Astrocyte of the cerebellum (primary cell): ENCODE results near the gene RPS17.
"Not testable (repeated sequence)": the region's sequence is repeated elsewhere in the genome, so short reads cannot be mapped to it uniquely, and the experiment has no call there.

Experiments
- DNase-seq: peaks from one replicate; pipeline ENCODE4 v3.0.0-alpha.2; 2011; ENCODE audit warnings: low read depth
- H3K4me3 ChIP-seq: 2 replicates; pipeline ENCODE4 v1.5.1; 2011; ENCODE audit warnings: mild to moderate bottlenecking, low read depth, low read length, moderate library complexity
- in situ Hi-C: cut with HindIII; loops from 2 replicates; pipeline ENCODE4 v1.10.0; 2017; ENCODE audit warnings: low sequenced_read_pairs
- TF ChIP-seq, protein P1 (sequence below): IDR thresholded peaks from 2 replicates; pipeline ENCODE4 v1.5.1; 2012; ENCODE audit warnings: low read length, low read depth, moderate library complexity, mild to moderate bottlenecking; ENCODE audit errors: missing control alignments

Gene RPS17

GRCh38 chr15:82536409-82537350 lies 3.6 kb downstream of the RPS17 start:
- H3K4me3 ChIP-seq = no peak overlapping the region
- TF ChIP-seq, protein P1, sequence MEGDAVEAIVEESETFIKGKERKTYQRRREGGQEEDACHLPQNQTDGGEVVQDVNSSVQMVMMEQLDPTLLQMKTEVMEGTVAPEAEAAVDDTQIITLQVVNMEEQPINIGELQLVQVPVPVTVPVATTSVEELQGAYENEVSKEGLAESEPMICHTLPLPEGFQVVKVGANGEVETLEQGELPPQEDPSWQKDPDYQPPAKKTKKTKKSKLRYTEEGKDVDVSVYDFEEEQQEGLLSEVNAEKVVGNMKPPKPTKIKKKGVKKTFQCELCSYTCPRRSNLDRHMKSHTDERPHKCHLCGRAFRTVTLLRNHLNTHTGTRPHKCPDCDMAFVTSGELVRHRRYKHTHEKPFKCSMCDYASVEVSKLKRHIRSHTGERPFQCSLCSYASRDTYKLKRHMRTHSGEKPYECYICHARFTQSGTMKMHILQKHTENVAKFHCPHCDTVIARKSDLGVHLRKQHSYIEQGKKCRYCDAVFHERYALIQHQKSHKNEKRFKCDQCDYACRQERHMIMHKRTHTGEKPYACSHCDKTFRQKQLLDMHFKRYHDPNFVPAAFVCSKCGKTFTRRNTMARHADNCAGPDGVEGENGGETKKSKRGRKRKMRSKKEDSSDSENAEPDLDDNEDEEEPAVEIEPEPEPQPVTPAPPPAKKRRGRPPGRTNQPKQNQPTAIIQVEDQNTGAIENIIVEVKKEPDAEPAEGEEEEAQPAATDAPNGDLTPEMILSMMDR = no peak
- in situ Hi-C loops = no loop called here
- DNase-seq = no peak

DNA sequence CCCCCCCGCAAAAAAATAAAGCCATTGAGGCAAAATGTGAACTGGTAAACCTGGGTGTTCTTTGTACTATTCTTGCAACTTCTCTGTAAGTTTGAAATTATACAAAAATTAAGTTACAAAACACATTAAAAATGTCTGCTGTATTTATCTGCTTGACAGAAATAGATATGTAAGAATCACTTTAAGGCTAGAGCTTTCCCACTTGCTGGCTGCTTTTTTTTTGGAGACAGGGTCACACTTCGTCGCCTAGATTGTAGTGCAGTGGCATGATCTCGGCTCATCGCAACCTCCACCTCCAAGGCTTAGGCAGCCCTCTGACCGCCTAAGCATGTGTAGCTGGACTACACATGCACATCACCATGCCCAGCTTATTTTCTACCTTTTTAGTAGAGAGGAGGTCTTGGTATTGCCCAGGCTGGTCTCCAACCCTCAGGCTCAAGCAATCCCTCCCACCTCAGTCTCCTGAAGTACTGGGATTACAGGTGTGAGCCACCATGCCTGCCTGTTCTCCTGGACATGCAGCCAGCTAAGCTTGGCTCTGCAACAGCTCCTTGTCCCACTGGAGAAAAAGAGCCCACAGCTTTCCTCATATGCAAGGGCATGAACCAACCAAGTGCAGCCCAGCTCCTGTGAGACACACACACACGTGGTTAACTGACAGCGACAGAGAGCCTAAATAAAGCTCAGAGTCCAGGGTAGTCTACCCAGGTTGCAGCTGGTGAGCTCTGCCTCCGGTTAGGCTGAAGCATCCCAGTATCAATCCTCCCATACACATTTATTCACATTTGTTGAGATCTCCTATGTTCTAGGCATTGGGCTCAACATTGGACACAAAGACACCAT lies 4.5 kb downstream of the RPS17 start:
- TF ChIP-seq, protein P1 = no peak
- no peak overlapping the region for H3K4me3 ChIP-seq
- DNase-seq = no peak
- in situ Hi-C loops = no loop called here

DNA sequence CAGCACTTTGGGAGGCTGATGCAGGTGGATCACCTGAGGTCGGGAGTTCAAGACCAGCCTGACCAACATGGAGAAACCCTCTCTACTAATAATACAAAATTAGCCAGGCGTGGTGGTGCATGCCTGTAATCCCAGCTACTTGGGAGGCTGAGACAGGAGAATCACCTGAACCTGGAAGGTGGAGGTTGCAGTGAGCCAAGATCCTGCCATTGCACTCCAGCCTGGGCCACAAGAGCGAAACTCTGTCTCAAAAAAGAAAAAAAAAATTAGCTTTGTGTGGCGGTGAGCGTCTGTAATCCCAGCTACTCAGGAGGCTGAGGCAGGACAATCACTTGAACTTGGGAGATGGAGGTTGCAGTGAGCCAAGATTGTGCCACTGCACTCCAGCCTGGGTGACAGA lies 5.1 kb downstream of the RPS17 start:
- H3K4me3 ChIP-seq, in situ Hi-C loops, DNase-seq: not testable (repeated sequence)

- in situ Hi-C loops, H3K4me3 ChIP-seq, DNase-seq: not testable (repeated sequence)
These were observed 5.8 kb downstream of the RPS17 start for GRCh38 chr15:82534457-82534861.

GRCh38 chr15:82533801-82534200 lies 6.5 kb downstream of the RPS17 start:
- TF ChIP-seq, protein P1 = no peak
- DNase-seq = no peak
- H3K4me3 ChIP-seq = no peak overlapping the region
- in situ Hi-C loops = no loop called here

- in situ Hi-C loops = no loop called here
- TF ChIP-seq, protein P1 = no peak
- DNase-seq = no peak
- no peak overlapping the region for H3K4me3 ChIP-seq
These were observed 7.2 kb downstream of the RPS17 start for GRCh38 chr15:82532991-82533481.

GRCh38 chr15:82532383-82532990 lies 7.8 kb downstream of the RPS17 start:
- in situ Hi-C loops = no loop called here
- TF ChIP-seq, protein P1 = no peak
- no peak overlapping the region for H3K4me3 ChIP-seq
- no peak for DNase-seq
